Adipocyte (in vitro differentiated cells): Measurements from ENCODE around the gene SYT7.
"Not testable (repeated sequence)": the region's sequence is repeated elsewhere in the genome, so short reads cannot be mapped to it uniquely, and the experiment has no call there.

Experiments used
- DNase-seq: peaks from one replicate; pipeline ENCODE4 v3.0.0-alpha.2; 2015; ENCODE audit warnings: low read depth
- H3K27me3 ChIP-seq: replicated peaks from 2 replicates; pipeline ENCODE4 v1.7.0; 2013; ENCODE audit warnings: mild to moderate bottlenecking, low read length, moderate library complexity; ENCODE audit not compliant: control insufficient read depth, insufficient read depth
- H3K36me3 ChIP-seq: 2 replicates; pipeline ENCODE4 v1.7.0; 2013; ENCODE audit warnings: low read length, mild to moderate bottlenecking, moderate library complexity; ENCODE audit not compliant: control insufficient read depth, insufficient read depth, severe bottlenecking
- H3K4me1 ChIP-seq: 2 replicates; pipeline ENCODE4 v1.7.0; 2013; ENCODE audit warnings: mild to moderate bottlenecking, low read length, moderate library complexity; ENCODE audit not compliant: control insufficient read depth, insufficient read depth
- H3K4me3 ChIP-seq: 2 replicates; pipeline ENCODE4 v1.7.0; 2013; ENCODE audit warnings: mild to moderate bottlenecking, low read length, moderate library complexity
- H3K9ac ChIP-seq: 2 replicates; pipeline ENCODE4 v1.7.0; 2013; ENCODE audit warnings: mild to moderate bottlenecking, low read length, moderate library complexity
- H3K9me3 ChIP-seq: 2 replicates; pipeline ENCODE4 v1.7.0; 2013; ENCODE audit warnings: mild to moderate bottlenecking, low read length, moderate library complexity; ENCODE audit not compliant: control insufficient read depth

SYT7 gene

DNA sequence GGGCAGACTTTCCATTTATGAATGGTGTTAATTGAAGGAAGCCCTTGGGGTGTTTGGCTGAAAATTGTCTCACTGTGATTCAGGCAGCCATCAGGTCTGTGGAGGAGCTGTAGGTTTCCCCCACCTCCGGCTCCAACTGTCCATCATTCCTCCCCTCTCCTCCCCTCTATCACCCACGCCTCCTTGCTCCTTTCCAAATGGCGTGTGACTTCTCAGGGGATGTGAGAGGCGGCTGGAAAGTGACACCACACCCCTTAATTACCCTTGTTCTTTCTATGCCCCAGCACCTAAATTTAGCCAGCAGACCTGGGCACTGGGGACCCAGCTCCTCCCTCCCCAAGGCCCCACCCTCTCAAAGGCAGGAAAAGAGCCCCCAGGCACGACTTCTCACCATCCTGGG, 38.1 kb upstream of the SYT7 start:
- Histone ChIP-seq H3K27me3 (no peaks in the 10 kb centered on the region), H3K36me3 (no peaks in the 10 kb centered on the region), H3K4me3 (no peak overlapping the region), H3K4me1 (peaks cover 7% of the 10 kb centered on the region), H3K9ac (no peak overlapping the region), H3K9me3 (no peaks in the 10 kb centered on the region)
- DNase-seq: no peak

GRCh38 chr11:61617515-61617914, 36.6 kb upstream of the SYT7 start:
- Histone ChIP-seq H3K9me3 (no peaks in the 10 kb centered on the region), H3K4me1 (peaks cover 7% of the 10 kb centered on the region), H3K27me3 (no peaks in the 10 kb centered on the region), H3K9ac (no peak overlapping the region), H3K36me3 (no peaks in the 10 kb centered on the region), H3K4me3 (no peak overlapping the region)
- no peak for DNase-seq

DNA sequence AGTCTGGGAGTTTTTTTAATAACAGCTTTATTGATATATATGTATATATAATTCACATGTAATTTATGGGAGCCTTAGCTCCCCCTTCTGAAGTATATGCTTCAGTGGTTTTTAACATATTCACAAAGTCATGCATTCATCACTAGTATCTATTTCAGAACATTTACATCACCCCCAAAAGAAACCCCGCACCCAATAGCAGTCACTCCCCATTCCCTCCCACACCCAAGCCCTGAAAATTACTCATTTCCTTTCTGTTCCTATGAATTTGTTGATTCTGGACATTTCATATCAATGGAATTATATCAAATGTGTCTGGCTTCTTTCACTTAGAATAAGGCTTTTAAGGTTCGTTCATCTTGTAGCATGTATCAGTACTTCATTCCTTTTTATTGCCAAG, 35.6 kb upstream of the SYT7 start:
- no peak overlapping the region for H3K9ac ChIP-seq
- H3K27me3 ChIP-seq: no peaks in the 10 kb centered on the region
- H3K4me3 ChIP-seq: no peak overlapping the region
- H3K4me1 ChIP-seq: peaks cover 7% of the 10 kb centered on the region
- H3K36me3 ChIP-seq: no peaks in the 10 kb centered on the region
- no peaks in the 10 kb centered on the region for H3K9me3 ChIP-seq
- DNase-seq: peak; percentile 67

GRCh38 chr11:61614782-61615181, 33.9 kb upstream of the SYT7 start:
- DNase-seq, H3K9ac ChIP-seq, H3K9me3 ChIP-seq, H3K4me3 ChIP-seq, H3K27me3 ChIP-seq, H3K36me3 ChIP-seq: not testable (repeated sequence)
- H3K4me1 ChIP-seq: peaks cover 11% of the 10 kb centered on the region

DNA sequence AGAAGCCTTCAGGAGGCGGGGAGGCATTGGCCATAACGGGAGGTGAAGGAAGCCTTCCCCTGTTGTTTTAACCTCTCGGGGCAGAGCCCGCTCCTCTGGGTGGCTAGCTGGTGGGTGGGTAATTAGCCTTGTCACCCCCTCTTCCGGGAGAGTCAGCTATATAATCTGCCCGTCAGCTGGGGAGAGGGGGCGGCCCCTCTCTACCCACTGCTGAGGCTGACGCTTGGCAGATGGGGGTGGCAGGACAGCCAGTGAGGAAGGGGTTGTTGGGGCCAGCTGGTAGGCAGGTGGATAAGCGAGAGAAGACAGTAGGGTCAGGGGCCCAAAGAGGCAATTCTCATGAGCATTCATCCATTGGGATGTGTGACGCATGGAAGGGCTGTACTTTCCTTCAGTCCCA, 33.0 kb upstream of the SYT7 start:
- DNase-seq: no peak
- Histone ChIP-seq H3K27me3 (peaks cover 8% of the 10 kb centered on the region), H3K36me3 (no peaks in the 10 kb centered on the region), H3K4me1 (peaks cover 17% of the 10 kb centered on the region), H3K9me3 (no peaks in the 10 kb centered on the region), H3K9ac (no peak overlapping the region), H3K4me3 (no peak overlapping the region)

- Histone ChIP-seq H3K36me3 (no peaks in the 10 kb centered on the region), H3K27me3 (peaks cover 8% of the 10 kb centered on the region), H3K9me3 (no peaks in the 10 kb centered on the region), H3K4me3 (no peak overlapping the region), H3K4me1 (peaks cover 17% of the 10 kb centered on the region), H3K9ac (no peak overlapping the region)
- no peak for DNase-seq
These were observed 32.2 kb upstream of the SYT7 start for GRCh38 chr11:61613051-61613450.

- no peak overlapping the region for H3K4me3 ChIP-seq
- DNase-seq: no peak
These were observed 30.4 kb upstream of the SYT7 start for GRCh38 chr11:61611309-61611708.

DNA sequence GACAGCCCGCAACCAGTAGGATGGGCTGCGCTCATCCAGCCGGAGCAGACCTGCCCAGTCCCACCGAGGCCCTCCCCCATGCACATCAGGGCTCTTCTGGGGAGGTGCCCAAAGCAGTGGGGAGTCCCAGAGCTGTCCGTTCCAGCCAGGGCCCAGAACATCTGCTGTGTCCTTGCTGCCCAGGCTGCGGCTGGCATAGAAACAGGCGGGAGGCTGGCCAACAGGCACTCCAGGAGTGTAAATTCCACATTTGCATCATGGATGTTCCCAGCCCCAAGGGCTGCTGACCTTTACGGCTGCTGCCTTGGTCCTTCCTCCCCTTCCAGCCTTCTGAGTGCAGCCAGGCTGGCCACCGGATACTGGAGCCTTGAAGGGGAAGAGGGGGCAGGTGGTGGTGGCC, 30.0 kb upstream of the SYT7 start:
- no peak overlapping the region for H3K4me3 ChIP-seq
- peaks cover 10% of the 10 kb centered on the region for H3K27me3 ChIP-seq
- no peak for DNase-seq
- no peak overlapping the region for H3K9ac ChIP-seq
- no peaks in the 10 kb centered on the region for H3K36me3 ChIP-seq
- peaks cover 10% of the 10 kb centered on the region for H3K4me1 ChIP-seq
- H3K9me3 ChIP-seq: no peaks in the 10 kb centered on the region

More at GRCh38 chr11:61611309-61611708, 30.4 kb upstream of the SYT7 start:
- Histone ChIP-seq H3K4me1 (peaks cover 10% of the 10 kb centered on the region), H3K9ac (no peak overlapping the region), H3K9me3 (no peaks in the 10 kb centered on the region), H3K36me3 (no peaks in the 10 kb centered on the region), H3K27me3 (peaks cover 8% of the 10 kb centered on the region)

DNA sequence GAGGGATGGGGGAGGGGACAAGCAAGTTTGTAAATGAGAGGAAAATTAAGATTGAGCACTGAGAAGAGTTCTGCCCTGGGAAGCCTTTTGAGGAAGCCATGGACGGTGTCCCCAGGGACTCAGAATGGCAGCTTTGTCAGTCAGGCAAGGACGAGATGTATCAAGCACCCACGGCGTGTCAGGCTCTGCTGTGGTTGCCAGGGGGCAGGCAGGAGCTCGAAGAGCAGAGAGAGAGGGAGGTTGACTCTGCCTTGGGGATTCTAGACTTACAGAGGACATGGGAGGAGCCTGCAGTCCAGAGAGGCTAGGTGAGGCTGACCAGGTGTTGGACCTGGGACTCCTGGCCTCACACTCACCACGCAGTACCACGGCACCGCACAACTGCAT, 29.1 kb upstream of the SYT7 start:
- no peak overlapping the region for H3K9ac ChIP-seq
- H3K9me3 ChIP-seq: no peaks in the 10 kb centered on the region
- H3K36me3 ChIP-seq: no peaks in the 10 kb centered on the region
- peaks cover 12% of the 10 kb centered on the region for H3K27me3 ChIP-seq
- peaks cover 10% of the 10 kb centered on the region for H3K4me1 ChIP-seq
- no peak for DNase-seq
- no peak overlapping the region for H3K4me3 ChIP-seq

DNA sequence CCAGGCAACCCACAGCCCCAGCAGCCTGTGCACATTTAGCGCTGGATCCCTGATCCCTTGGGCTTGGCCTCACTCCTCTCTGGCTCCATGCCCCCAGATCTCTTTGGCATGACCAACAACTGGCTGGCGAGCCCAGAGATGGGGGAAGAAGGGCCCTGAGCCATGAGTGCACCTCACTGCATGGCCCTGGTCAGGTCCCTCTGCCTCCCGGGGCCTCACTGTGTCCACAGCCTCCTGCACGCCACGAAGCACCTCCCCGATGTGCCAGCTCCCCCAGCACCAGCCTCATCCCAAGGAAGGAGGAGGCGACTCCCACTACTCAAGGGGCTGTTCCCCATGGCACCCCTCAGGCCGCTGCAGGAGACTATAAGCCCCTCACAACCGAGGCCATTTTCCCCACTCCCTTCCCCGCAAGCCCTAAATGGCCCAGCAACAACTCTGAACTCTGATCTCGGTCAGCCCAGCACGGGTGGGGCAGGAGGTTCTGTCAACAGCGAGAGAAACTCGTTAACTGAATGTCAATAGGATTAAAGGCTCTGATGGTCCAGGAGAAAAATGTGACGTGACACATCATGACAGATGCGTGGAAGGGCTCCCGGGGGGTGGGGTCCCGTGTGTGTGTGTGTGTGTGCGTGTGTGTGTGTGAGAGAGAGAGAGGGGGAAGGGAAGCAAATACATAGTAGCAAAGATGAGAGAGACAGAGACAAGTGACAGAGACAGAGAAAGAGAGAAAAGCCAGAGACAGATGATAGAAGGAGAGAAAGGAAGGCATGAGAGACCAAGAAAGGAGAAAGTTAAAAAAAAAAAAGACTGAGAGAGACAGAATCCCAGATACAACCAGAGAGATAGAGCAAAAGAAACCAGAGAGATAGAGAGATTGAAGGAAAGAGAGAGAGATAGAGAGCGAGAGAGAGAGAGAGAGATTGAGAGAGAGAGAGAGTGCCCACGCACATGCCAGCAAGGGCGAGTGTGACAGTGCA, 28.4 kb upstream of the SYT7 start:
- Histone ChIP-seq H3K4me1 (peaks cover 10% of the 10 kb centered on the region), H3K36me3 (no peaks in the 10 kb centered on the region), H3K9me3 (no peaks in the 10 kb centered on the region), H3K9ac (no peak overlapping the region), H3K4me3 (no peak overlapping the region), H3K27me3 (peaks cover 12% of the 10 kb centered on the region)
- DNase-seq: no peak

GRCh38 chr11:61607920-61608599, 27.2 kb upstream of the SYT7 start:
- Histone ChIP-seq H3K27me3 (peaks cover 12% of the 10 kb centered on the region), H3K4me1 (peaks cover 18% of the 10 kb centered on the region), H3K9me3 (no peaks in the 10 kb centered on the region), H3K9ac (no peak overlapping the region), H3K4me3 (no peak overlapping the region), H3K36me3 (no peaks in the 10 kb centered on the region)
- no peak for DNase-seq
